GM15510 (cell line): ENCODE data around the gene C2orf72.

Experiments used
- POLR2A ChIP-seq: IDR thresholded peaks from 3 replicates; pipeline ENCODE4 v1.6.1; 2011; ENCODE audit warnings: borderline replicate concordance; ENCODE audit not compliant: insufficient read length; ENCODE audit errors: extremely low read depth

Gene C2orf72

DNA sequence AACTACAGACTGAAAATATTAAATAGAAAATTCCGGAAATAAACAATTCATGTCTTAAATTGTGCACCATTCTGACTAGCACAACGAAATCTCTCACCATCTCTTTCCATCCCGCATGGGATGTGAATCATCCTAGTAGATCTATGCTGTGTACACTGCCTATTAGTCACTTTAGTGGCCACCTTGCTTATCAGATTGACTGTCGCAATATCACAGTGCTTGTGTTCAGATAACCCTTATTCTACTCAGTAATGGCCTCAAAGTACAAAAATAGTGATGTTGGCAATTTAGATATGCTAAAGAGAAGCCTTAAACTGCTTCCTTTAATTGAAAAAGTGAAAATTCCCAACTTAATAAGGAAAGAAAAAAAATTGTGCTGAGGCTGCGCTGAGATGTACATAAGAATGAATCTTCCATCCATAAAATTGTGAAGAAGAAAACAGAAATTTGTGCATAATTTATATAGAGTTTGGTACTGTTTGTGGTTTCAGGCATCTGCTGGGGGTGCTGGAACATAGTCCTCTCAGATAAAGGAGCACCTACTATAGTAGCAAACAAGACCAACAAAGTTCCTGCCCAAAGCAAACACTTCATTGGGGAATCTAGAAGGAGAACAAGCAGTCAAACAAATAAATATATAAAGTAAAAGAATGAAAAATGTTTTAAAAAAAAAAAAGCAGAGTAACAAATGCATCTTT, 31.4 kb downstream of the C2orf72 start:
- no peak for TF ChIP-seq POLR2A

DNA sequence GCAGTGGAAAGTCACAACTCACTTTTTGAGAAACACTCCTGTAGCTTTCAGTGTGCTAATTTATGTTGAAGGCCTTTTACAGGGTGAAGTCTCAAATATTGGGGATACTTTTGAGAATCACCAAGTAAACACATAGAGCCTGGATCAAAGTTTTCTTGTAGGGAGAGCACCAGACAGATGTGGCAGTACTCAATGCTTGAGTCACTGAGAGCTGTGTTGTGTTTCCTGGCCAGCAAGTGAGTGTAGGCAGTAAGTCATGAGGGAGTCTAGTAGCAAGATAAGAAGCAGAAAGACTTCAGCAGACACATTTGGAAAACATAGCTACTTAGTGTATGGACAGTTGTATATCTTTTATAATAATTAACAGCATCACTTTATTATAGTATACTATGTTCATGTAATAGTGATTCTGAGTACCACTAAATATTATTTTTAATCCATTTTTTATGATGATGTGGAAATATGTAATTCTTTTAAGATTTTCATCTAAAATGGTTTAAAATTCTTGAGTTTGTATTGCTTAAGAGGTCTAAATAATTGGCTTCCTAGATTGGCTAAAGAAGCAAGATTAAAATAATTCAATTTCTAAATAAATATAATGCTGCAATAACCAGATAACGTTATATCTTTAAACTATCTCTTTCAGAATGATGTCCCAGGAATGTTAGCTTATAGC, 32.2 kb downstream of the C2orf72 start:
- no peak for TF ChIP-seq POLR2A

- no peak for TF ChIP-seq POLR2A
These were observed 47.2 kb downstream of the C2orf72 start for GRCh38 chr2:231084565-231084964.

GRCh38 chr2:231088754-231089153, 51.4 kb downstream of the C2orf72 start:
- no peak for TF ChIP-seq POLR2A

DNA sequence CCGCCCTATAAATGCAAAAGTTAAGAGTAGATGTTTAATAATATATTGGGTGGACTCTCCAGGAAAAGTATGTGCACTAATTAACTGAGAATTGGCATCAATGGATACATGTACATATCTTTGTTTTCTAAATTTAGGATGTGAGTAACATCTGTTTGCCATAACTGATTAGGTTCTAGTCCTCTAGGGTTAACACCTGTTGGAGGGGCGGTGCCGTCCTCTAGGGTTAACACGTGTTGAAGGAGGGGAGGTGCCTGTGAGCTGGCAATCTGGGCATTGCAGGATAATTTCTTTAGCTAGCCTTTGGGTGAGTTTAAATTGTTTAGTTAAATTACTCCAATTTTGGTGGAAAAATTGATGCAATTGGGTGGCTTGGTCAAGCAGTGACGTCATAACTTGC, 56.6 kb downstream of the C2orf72 start:
- no peak for TF ChIP-seq POLR2A

GRCh38 chr2:231094736-231095346, 57.5 kb downstream of the C2orf72 start:
- TF ChIP-seq POLR2A: no peak
